GM21515 (cell line): ENCODE results near the gene TMEM52B.

Source experiments
- ATAC-seq: cut with Tn5 transposase; IDR thresholded peaks from one replicate; pipeline ENCODE4 v1.9.1; 2021; ENCODE audit not compliant: unreplicated experiment

The TMEM52B gene

GRCh38 chr12:10178821-10179220 is at the start of gene TMEM52B:
Gene TMEM52B (plus strand): TSS chr12:10179032. CDS start chr12:10179575, 543 bp downstream.
- no peak for ATAC-seq

GRCh38 chr12:10130042-10130441 is 48.8 kb upstream of the TMEM52B start, which contains the start of gene CLEC7A:
Gene CLEC7A (minus strand): TSS chr12:10130199. CDS start chr12:10130082, 117 bp downstream.
- ATAC-seq: no peak

DNA sequence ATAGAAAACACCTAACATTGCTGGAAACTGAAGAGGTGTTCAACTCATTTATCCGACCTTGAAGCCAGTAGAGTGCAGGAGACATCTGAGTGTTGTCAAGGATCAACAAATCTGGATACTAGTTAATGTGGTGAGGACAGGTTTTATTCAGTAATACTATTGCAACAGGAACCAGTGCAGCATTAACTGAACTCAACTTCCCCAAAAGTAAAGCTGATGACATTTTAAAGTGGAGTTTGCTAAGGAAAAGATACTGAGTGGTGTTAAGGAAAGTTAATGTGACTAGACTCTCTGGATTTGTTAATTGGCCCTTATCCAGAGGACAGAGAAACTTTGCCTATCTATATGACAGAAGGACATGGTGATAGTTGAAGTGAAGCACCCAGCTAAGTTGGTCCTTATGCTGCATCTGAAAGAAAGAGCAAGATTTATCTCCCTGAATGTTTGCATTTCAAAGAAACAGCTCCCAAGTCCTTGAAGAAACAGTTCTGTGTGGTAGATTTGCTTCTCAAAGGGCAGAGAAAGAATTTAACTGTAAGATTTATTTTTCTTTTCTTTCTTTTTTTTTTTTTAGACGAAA is 47.6 kb upstream of the TMEM52B start:
- no peak for ATAC-seq

GRCh38 chr12:10132850-10133370 is 45.9 kb upstream of the TMEM52B start:
- no peak for ATAC-seq

DNA sequence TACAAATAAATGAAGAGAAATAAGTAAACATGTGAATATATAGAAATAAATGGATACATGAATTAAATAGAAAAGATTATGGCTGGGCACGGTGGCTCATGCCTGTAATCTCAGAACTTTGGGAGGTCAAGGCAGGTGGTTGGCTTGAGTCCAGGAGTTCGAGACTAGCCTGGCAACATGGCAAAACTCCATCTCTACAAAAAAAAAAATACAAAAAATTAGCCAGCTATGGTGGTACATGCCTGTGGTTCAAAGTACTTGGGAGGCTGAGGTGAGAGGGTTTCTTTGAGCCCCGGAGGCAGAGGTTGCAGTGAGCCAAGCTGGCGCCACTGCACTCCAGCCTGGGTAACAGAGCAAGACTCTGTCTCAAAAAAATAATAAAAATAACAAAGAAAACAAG is 43.7 kb upstream of the TMEM52B start:
- no peak for ATAC-seq

DNA sequence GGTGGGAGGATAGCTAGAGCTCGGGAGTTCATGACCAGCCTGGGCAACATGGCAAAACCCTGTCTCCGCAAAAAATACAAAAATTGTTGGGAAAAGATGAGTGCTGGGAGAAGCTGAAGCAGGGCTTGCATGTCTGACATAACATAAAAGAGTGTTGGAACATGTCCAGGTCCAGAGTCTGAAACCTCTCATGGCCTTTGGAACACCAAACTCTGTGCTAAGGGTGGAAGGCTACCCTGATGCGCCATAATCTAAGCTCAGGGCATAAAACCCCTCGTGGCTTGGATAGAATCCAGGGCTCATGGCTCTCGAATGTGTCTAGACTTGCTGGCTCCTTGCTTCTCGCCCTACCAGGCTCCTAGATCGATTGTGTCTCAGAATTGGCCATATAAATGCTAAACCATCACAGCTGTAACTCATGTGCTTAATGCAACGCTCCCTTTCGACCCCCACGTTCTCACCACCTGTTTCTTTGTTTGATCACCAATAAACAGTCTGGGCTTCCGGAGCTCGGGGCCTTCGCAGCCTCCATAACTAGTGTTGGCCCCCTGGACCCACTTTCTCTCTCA is 42.1 kb upstream of the TMEM52B start:
- no peak for ATAC-seq

- no peak for ATAC-seq
These were observed 38.8 kb upstream of the TMEM52B start for GRCh38 chr12:10140001-10140400.

DNA sequence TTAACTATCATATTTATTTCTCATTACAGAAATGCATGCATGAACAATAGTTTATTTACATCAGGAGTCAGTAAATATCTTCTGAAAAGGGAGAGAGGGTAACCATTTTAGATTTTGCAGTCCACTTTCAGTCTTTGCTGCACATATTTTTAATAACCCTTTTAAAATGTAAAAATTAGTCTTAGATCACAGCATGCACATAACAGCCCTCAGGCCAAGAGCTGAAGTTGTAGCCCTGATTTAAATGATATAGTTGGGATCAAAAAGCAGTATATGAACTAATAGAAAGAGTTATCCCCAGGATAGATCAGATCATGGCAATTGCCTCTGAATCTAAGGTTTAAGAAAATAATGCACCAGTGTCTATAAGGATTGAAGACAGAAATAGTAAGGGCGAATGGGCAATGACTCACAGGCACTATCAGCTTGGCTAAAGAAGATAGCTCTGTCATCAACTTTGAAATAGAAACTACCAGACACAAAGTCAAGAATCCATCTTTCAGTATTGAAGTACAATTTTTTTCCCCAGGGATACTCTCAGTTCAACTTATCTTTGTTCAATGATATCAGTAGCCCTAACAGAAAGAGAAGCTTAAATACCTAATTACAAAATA is 35.7 kb upstream of the TMEM52B start:
- ATAC-seq: no peak

GRCh38 chr12:10147714-10148403 is 31.0 kb upstream of the TMEM52B start:
- ATAC-seq: no peak

- no peak for ATAC-seq
These were observed 27.2 kb upstream of the TMEM52B start for GRCh38 chr12:10151621-10152020.

DNA sequence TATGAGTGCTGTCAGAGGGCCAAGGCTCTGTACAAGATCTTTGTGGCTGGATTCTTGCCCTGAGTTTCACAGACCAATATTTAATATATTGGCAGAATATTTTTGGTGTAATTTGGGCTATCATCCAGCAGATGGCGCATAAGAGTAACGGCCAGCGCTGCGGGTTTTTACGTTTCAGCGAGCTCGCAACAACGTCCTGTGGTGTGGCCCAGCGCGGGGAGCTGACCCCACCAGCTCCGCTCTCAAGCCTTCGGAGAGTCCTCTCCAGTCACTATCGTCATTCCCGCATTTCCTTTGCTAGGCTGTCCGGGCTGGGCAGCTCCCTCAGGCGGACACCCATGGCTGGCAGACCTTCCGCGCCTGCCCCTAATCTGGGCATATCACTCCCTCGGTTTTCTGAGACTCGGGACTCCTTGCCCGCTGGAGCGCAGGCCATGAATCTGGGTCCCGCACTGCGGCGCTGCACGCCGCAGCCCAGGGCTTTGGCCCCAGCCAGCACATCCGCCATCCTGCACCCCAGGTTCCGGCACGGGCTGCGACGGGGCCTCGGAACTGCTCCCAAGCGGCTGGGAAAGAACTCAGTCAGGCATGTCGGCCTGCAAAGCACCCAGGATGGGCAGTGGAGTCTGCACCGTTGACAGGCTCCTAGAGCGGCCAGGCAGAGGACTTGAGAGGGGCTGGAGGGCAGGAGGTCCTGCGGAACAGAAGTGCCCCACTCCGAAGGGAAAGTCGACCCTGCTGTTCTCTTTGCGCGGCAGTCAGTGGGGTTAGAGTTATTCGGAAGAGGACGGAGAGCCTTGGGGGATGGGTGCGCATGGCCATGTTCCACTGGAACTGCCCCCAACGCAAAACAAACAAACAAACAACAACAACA is 25.3 kb upstream of the TMEM52B start:
- ATAC-seq: no peak

DNA sequence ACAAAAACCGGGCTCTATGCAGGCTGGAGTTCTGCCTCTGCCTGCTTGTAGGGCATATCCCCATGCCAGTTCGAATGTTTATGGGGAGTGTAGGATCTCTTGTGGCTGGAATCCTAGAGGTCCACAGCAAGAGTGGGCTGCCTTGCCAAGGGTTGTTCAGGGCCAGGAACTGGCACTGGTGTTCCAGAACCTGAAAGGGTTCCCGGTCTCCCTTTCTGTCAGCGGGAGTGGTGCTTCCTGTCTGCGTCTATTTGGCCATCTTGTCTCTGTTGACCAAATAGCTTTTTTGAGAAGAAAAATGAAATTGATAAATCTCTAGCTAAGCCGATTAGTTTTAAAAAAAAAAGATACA is 24.7 kb upstream of the TMEM52B start:
- ATAC-seq: no peak

DNA sequence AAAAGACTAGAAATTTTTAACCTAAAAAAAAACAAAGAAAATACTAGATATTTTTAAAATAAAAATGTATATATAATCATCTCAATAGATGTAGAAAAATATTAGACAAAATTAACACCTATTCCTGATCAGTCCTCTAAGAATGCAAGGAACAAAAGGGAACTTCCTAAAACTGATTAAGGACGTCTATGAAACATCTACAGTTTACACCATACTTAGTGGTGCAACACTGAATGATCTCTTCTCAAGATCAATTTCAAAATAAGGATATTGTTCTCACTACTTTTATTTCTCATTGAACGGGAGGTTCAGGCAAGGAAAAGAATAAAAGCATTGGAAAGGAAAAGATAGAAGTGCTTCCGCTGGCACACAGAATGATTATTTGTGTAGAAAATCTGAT is 22.9 kb upstream of the TMEM52B start:
- ATAC-seq: no peak

DNA sequence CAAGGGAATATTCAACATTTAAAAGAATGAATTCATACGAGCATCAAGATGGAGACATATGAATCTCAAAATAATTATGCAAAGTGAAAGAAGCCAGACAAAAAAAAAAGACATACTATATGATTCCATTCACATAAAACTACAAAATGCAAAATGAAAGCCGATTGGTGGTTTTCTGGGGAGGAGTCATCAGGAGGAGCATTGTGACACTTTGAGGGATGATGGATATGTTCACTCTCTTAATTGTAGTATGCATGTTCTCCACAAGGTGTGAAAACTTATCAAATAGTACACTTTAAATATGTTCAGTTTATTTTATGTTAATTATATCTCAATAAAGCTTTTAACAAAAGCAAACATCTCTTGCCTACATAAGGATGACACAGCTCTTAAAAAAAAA is 20.4 kb upstream of the TMEM52B start:
- no peak for ATAC-seq

- ATAC-seq: no peak
These were observed 19.6 kb upstream of the TMEM52B start for GRCh38 chr12:10159280-10159679.

GRCh38 chr12:10160617-10161385 is 18.0 kb upstream of the TMEM52B start:
- ATAC-seq: no peak

DNA sequence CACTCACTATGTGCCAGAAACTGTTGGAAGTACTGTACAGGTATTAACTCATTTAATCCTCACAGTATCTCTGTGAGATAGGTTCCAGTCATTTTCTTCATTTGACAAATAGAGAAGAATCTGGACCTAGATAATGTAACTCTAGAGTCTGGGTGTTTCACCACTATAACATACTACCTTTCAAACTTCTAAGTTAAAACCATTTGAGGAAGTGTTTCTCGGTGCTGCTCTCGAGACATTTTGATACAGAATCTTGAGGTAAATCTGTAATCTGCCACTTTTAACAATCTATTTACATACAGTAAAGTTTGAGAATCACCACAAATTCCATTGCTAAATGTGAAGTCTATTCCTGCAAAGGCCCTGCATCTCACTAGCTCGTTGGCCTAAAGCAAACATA is 15.7 kb upstream of the TMEM52B start:
- no peak for ATAC-seq

DNA sequence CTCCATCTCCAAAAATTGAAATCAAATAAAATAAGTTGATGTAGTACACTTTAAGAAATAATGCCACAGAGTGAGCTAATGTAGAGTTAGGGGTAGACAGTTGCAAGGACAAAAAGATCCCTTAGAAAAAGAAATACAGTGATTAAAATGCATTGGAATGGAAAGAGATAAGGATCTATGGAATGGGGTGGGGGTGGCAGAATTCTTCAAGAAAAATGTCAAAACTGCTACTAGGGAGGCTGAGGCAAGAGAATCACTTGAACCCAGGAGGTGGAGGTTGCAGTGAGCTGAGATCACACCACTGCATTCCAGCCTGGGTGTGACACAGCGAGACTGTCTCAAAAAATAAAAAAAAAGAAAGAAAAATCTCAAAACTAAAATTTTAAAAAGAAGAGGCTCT is 13.4 kb upstream of the TMEM52B start:
- no peak for ATAC-seq

DNA sequence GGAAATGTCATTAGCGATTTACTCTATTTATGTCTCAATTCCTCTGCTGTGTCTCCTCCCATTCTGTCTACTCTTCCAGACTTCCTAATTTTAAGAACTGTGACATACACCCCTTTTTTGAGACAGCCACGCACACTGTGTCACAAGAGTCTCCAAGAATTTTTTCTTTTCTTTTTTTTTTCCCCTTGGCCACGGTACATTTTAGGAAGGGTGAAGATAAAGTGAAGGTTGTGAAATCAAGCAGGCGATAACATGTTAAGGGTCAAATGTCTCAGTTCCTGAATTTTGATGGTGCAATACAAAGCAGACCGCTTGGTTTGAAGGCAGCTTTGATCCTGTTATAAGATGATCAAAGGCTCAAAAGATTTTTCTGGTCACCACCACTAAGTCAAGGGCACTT is 11.2 kb upstream of the TMEM52B start:
- no peak for ATAC-seq

GRCh38 chr12:10169104-10169503 is 9.7 kb upstream of the TMEM52B start:
- ATAC-seq: no peak
